GM12892 (cell line): ENCODE results near the gene MPPED1.

Experiments
- POLR2A ChIP-seq: IDR thresholded peaks from 2 replicates; pipeline ENCODE4 v1.6.1; 2011; ENCODE audit warnings: low read depth, low read length, control low read depth
- TAF1 ChIP-seq: IDR thresholded peaks from 2 replicates; pipeline ENCODE4 v1.6.1; 2011; ENCODE audit warnings: low read depth, mild to moderate bottlenecking, control low read depth, low read length, borderline replicate concordance

GRCh38 chr22:43419371-43420080 is 7.7 kb downstream of the MPPED1 start:
- TF ChIP-seq TAF1 = no peak
- no peak for TF ChIP-seq POLR2A
